ENCODE results near the gene CACNB2.

CACNB2 gene

GRCh38 chr10:18142151-18142550 lies 1.9 kb downstream of the CACNB2 start:
- Histone ChIP-seq H3K4me3 (ENCODE audit: low read length) (no peak overlapping the region), H3K36me3 (ENCODE audit: control insufficient read depth, low read length) (no peaks in the 10 kb centered on the region), H3F3A (ENCODE audit: control insufficient read depth, insufficient read depth) (no peaks in the 10 kb centered on the region), H3K4me2 (ENCODE audit: low read length) (no peak overlapping the region), H3K79me2 (ENCODE audit: control insufficient read depth, low read length) (no peaks in the 10 kb centered on the region), H3K4me1 (ENCODE audit: control insufficient read depth, low read length) (no peaks in the 10 kb centered on the region), H3K27me3 (ENCODE audit: control insufficient read depth, low read length) (no peaks in the 10 kb centered on the region), H3K27ac (ENCODE audit: low read depth, low read length) (no peak overlapping the region), H3K9me2 (replicated peaks; ENCODE audit: control insufficient read depth, low read length) (no peaks in the 10 kb centered on the region), H3K9me3 (ENCODE audit: control insufficient read depth, insufficient read depth, low read length) (no peaks in the 10 kb centered on the region), H4K20me1 (ENCODE audit: control insufficient read depth, insufficient read depth, low read depth, low read length) (no peaks in the 10 kb centered on the region)
- no peak for TF ChIP-seq EZH2phosphoT487 (IDR thresholded peaks at IDR 0.05; ENCODE audit: borderline replicate concordance, low read length)
- TF ChIP-seq CTCF (IDR thresholded peaks at IDR 0.05; ENCODE audit: low read depth, low read length, poor library complexity, severe bottlenecking) = no peak

GRCh38 chr10:18144396-18144795 lies 4.2 kb downstream of the CACNB2 start:
- Histone ChIP-seq H3K79me2 (ENCODE audit: control insufficient read depth, low read length) (no peaks in the 10 kb centered on the region), H3K4me1 (ENCODE audit: control insufficient read depth, low read length) (no peaks in the 10 kb centered on the region), H3K4me2 (ENCODE audit: low read length) (no peak overlapping the region), H4K20me1 (ENCODE audit: control insufficient read depth, insufficient read depth, low read depth, low read length) (no peaks in the 10 kb centered on the region), H3K36me3 (ENCODE audit: control insufficient read depth, low read length) (no peaks in the 10 kb centered on the region), H3K27me3 (ENCODE audit: control insufficient read depth, low read length) (no peaks in the 10 kb centered on the region), H3K4me3 (ENCODE audit: low read length) (no peak overlapping the region), H3K27ac (ENCODE audit: low read depth, low read length) (no peak overlapping the region), H3K9me3 (ENCODE audit: control insufficient read depth, insufficient read depth, low read length) (no peaks in the 10 kb centered on the region), H3K9me2 (replicated peaks; ENCODE audit: control insufficient read depth, low read length) (no peaks in the 10 kb centered on the region), H3F3A (ENCODE audit: control insufficient read depth, insufficient read depth) (no peaks in the 10 kb centered on the region)
- TF ChIP-seq CTCF (IDR thresholded peaks at IDR 0.05; ENCODE audit: low read depth, low read length, poor library complexity, severe bottlenecking) (no peak), EZH2phosphoT487 (IDR thresholded peaks at IDR 0.05; ENCODE audit: borderline replicate concordance, low read length) (no peak)

- no peak overlapping the region for H3K27ac ChIP-seq (ENCODE audit: low read depth, low read length)
These were observed 4.7 kb downstream of the CACNB2 start for GRCh38 chr10:18144928-18145327.

More at GRCh38 chr10:18144928-18145327, 4.7 kb downstream of the CACNB2 start:
- Histone ChIP-seq H3K4me3 (ENCODE audit: low read length) (no peak overlapping the region), H3K9me3 (ENCODE audit: control insufficient read depth, insufficient read depth, low read length) (no peaks in the 10 kb centered on the region), H3F3A (ENCODE audit: control insufficient read depth, insufficient read depth) (no peaks in the 10 kb centered on the region), H3K9me2 (replicated peaks; ENCODE audit: control insufficient read depth, low read length) (no peaks in the 10 kb centered on the region), H3K79me2 (ENCODE audit: control insufficient read depth, low read length) (no peaks in the 10 kb centered on the region), H3K36me3 (ENCODE audit: control insufficient read depth, low read length) (no peaks in the 10 kb centered on the region), H3K27me3 (ENCODE audit: control insufficient read depth, low read length) (no peaks in the 10 kb centered on the region), H4K20me1 (ENCODE audit: control insufficient read depth, insufficient read depth, low read depth, low read length) (no peaks in the 10 kb centered on the region), H3K4me1 (ENCODE audit: control insufficient read depth, low read length) (no peaks in the 10 kb centered on the region), H3K4me2 (ENCODE audit: low read length) (no peak overlapping the region)
- TF ChIP-seq CTCF (IDR thresholded peaks at IDR 0.05; ENCODE audit: low read depth, low read length, poor library complexity, severe bottlenecking) (no peak), EZH2phosphoT487 (IDR thresholded peaks at IDR 0.05; ENCODE audit: borderline replicate concordance, low read length) (no peak)

Data from DOHH2 (cell line).